Epithelial cell of proximal tubule (primary cell): ENCODE measurements around the gene CRYZL1. TPM values are rescaled to one million over a fixed set of nuclear protein-coding genes. Genes with fewer than 3 reads are reported as not detected.
"Not testable (repeated sequence)": the region's sequence is repeated elsewhere in the genome, so short reads cannot be mapped to it uniquely, and the experiment has no call there.

ENCODE experiments used
- DNase-seq: peaks from one replicate; pipeline ENCODE4 v3.0.0-alpha.2; 2011; ENCODE audit warnings: low read depth
- H3K4me3 ChIP-seq: 2 replicates; pipeline ENCODE4 v1.5.1; 2011; ENCODE audit warnings: low read depth, mild to moderate bottlenecking, low read length
- total RNA-seq: library from RNA; depleted of rRNA; stranded (reverse); fragments of >200 nt; gene quantifications from 2 replicates; pipeline ENCODE4 v1.2.3, GENCODE V29; 2015
- TF ChIP-seq, protein P1 (sequence below): conservative IDR thresholded peaks from 2 replicates; pipeline ENCODE4 v1.5.1; 2012; ENCODE audit warnings: low read depth, mild to moderate bottlenecking, low read length

CRYZL1 gene
- total RNA-seq, 1 donor from 2014 or later, result 27.2 TPM

GRCh38 chr21:33684923-33685560 lies 43.5 kb upstream of the CRYZL1 start:
- DNase-seq, result no peak
- no peak overlapping the region for H3K4me3 ChIP-seq
- TF ChIP-seq, protein P1, sequence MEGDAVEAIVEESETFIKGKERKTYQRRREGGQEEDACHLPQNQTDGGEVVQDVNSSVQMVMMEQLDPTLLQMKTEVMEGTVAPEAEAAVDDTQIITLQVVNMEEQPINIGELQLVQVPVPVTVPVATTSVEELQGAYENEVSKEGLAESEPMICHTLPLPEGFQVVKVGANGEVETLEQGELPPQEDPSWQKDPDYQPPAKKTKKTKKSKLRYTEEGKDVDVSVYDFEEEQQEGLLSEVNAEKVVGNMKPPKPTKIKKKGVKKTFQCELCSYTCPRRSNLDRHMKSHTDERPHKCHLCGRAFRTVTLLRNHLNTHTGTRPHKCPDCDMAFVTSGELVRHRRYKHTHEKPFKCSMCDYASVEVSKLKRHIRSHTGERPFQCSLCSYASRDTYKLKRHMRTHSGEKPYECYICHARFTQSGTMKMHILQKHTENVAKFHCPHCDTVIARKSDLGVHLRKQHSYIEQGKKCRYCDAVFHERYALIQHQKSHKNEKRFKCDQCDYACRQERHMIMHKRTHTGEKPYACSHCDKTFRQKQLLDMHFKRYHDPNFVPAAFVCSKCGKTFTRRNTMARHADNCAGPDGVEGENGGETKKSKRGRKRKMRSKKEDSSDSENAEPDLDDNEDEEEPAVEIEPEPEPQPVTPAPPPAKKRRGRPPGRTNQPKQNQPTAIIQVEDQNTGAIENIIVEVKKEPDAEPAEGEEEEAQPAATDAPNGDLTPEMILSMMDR, result no peak

- no peak overlapping the region for H3K4me3 ChIP-seq
These were observed 42.5 kb upstream of the CRYZL1 start for GRCh38 chr21:33684068-33684467.

DNA sequence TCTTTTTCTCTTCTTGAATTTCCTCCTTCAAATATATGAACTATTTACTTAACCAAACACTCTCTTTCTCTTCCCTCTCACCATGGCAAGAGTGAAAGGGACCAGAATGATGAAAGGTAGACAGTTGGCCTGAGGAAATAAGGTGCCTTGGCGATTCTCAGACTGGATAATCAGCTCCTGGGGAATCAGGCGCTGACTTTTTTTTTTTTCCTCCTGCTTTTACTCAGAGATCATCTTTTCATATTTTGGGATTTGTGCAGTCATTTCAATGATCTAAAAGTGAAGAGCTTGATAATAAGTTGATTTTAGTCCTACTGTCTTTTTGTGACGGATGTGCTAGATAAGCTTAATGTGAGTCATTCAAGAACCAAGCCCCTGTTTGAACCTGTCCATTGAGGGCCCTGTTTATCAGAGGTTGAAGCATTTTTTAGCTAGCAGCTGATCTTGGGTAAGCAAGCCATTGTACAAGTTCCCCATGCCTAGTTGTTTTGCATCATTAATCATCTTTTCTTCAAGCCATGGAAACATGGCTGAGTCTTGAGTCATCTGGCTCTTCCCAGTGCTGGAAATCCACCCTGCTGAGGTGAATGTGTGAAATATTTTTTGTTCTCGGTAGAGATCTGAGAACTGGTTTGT lies 41.6 kb upstream of the CRYZL1 start:
- no peak overlapping the region for H3K4me3 ChIP-seq
- peak; percentile 97 for DNase-seq
- TF ChIP-seq, protein P1, result no peak

More at GRCh38 chr21:33684068-33684467, 42.5 kb upstream of the CRYZL1 start:
- no peak for DNase-seq
- TF ChIP-seq, protein P1, result no peak

DNA sequence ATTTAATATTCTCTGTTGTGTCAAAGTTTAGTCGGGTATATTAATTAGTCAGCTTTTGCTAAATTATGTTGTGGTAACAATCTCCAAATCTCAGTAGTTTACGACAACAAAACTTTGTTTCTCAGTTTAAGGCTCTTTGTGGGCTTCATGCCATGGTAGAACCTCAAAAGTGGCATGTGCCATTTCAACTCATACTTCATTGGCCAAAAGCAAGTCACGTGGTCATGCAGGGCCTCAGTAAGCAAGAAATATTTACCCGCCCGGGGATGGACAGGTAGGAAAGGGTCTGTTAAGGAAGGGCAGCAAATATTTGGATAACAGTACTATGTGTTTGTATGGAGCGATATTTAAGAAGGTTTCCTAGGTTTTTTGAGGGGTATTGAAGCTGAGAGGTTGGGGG lies 39.3 kb upstream of the CRYZL1 start:
- TF ChIP-seq, protein P1, result no peak
- DNase-seq, result no peak
- H3K4me3 ChIP-seq, result no peak overlapping the region

DNA sequence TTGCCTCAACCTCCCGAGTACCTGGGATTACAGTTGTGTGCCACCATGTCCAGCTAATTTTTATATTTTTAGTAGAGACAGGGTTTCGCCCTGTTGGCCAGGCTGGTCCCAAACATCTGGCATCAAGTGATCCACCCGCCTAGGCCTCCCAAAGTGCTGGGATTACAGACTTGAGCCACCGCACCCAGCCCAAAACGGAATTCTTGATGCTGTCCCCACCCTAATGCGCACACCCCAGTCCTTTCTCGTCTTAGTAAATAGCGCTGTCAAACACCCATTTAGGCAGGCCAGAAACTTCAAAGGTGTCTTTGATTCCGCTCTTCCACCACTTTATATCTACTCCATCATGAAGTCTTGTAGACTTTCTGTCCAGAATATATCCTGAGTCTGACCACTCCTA lies 35.9 kb upstream of the CRYZL1 start:
- TF ChIP-seq, protein P1, result no peak
- DNase-seq, result no peak

GRCh38 chr21:33676666-33677065 lies 35.1 kb upstream of the CRYZL1 start:
- not testable (repeated sequence) for DNase-seq

More for the DNA sequence above, 35.9 kb upstream of the CRYZL1 start:
- H3K4me3 ChIP-seq, result no peak overlapping the region

GRCh38 chr21:33674226-33674625 lies 32.7 kb upstream of the CRYZL1 start:
- no peak overlapping the region for H3K4me3 ChIP-seq
- TF ChIP-seq, protein P1, result no peak
- no peak for DNase-seq

More at GRCh38 chr21:33676666-33677065, 35.1 kb upstream of the CRYZL1 start:
- H3K4me3 ChIP-seq, result not testable (repeated sequence)
